Measurements from ENCODE around the gene CAPN5. TPM values are rescaled to one million over a fixed set of nuclear protein-coding genes. Genes with fewer than 3 reads are reported as not detected.

The CAPN5 gene
- total and polyA plus RNA-seq, 2 experiments from 2014 or later, result 18.3 to 22.4 TPM

- H3K79me2 ChIP-seq (ENCODE audit: insufficient read depth), result peaks cover 65% of the 10 kb centered on the region
- 63 to 64% methylated on average over 15 of the region's 15 CpGs for WGBS, 2 experiments (ENCODE audit: low coverage in 1 of 2, low lambda C conversion rate in 2 of 2, missing lambda C conversion rate in 2 of 2)
- H2AFZ ChIP-seq, result peak overlapping the region; percentile 56
- no peaks in the 10 kb centered on the region for H3K9me3 ChIP-seq (ENCODE audit: low read depth)
- in situ Hi-C loops (cut with MboI), result no loop called here
- H3K4me1 ChIP-seq (ENCODE audit: insufficient read depth), result peaks cover 21% of the 10 kb centered on the region
- H3K27me3 ChIP-seq (replicated peaks; ENCODE audit: insufficient read depth), result no peaks in the 10 kb centered on the region
- peak overlapping the region; percentile 38 for H3K27ac ChIP-seq
- 0 out of 2 replicates have a peak, but pooled peaks cover 6% of the 10 kb centered on the region for H3K36me3 ChIP-seq (ENCODE audit: low read depth)
- H3K4me3 ChIP-seq, result no peak overlapping the region
- H3K9ac ChIP-seq, result peak overlapping the region; percentile 62
- TF ChIP-seq EZH2 (IDR thresholded peaks at IDR 0.05; ENCODE audit: insufficient read depth, poor library complexity, severe bottlenecking) (no peak), EZH2phosphoT487 (IDR thresholded peaks at IDR 0.05; ENCODE audit: insufficient read depth, low read depth) (no peak)
- no peaks in the 10 kb centered on the region for H4K20me1 ChIP-seq (ENCODE audit: insufficient read depth)
- no peaks in the 10 kb centered on the region for H3F3A ChIP-seq (ENCODE audit: insufficient read depth)
- peak overlapping the region; percentile 32 for H3K4me2 ChIP-seq (ENCODE audit: unreplicated experiment)
- DNase-seq, result peak; percentile 82
- H3K9me2 ChIP-seq (ENCODE audit: insufficient read depth), result no peaks in the 10 kb centered on the region
Observed at GRCh38 chr11:77082838-77083565, 16.2 kb downstream of the CAPN5 start.

DNA sequence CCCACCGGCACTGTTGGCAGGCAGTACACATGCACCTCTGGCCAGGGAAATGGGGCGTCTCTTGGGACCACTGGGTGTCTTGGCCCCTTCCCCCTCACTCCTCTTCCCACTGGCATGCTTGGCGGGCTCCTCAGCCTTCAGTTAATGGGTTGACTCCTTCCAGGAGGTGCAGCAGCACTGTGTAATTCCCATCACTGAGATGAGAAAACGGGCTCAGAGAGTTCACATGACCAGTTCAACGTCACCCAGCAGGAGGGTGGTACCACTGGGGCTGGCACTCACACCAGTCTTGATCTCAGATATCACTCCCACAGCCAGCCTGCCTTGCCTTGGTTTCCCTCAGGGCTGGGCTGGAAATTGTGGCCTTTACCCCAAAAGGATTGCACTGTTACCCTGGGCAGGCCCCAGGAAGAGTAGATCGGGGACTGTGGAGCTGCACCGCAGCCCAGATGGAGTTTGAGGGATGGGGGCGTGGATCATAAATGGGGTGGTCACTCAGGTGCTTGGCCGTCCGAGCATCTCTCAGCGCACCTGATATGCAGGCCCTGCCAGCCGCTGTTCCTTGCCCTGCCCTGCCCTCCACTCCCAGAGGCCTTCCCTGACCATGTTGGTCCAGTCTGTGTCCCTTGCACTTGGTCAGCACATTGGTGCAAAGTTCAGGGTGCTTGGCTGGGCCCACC is 16.9 kb downstream of the CAPN5 start:
- Histone ChIP-seq H3K36me3 (ENCODE audit: low read depth) (0 out of 2 replicates have a peak, but pooled peaks cover 1% of the 10 kb centered on the region), H3K79me2 (ENCODE audit: insufficient read depth) (peaks cover 58% of the 10 kb centered on the region), H3K27ac (no peak overlapping the region), H3K4me2 (ENCODE audit: unreplicated experiment) (no peak overlapping the region), H4K20me1 (ENCODE audit: insufficient read depth) (no peaks in the 10 kb centered on the region), H2AFZ (no peak overlapping the region), H3K9me3 (ENCODE audit: low read depth) (no peaks in the 10 kb centered on the region), H3K9ac (no peak overlapping the region), H3K4me1 (ENCODE audit: insufficient read depth) (peaks cover 21% of the 10 kb centered on the region), H3F3A (ENCODE audit: insufficient read depth) (no peaks in the 10 kb centered on the region), H3K9me2 (ENCODE audit: insufficient read depth) (no peaks in the 10 kb centered on the region), H3K27me3 (replicated peaks; ENCODE audit: insufficient read depth) (no peaks in the 10 kb centered on the region), H3K4me3 (no peak overlapping the region)
- in situ Hi-C loops (cut with MboI), result no loop called here
- no peak for DNase-seq
- no peak for TF ChIP-seq EZH2phosphoT487 (IDR thresholded peaks at IDR 0.05; ENCODE audit: insufficient read depth, low read depth)
- no peak for TF ChIP-seq EZH2 (IDR thresholded peaks at IDR 0.05; ENCODE audit: insufficient read depth, poor library complexity, severe bottlenecking)
- WGBS, 2 experiments (ENCODE audit: low coverage in 1 of 2, low lambda C conversion rate in 2 of 2, missing lambda C conversion rate in 2 of 2), result 83 to 84% methylated on average over 12 of the region's 12 CpGs

- Histone ChIP-seq H3K27me3 (replicated peaks; ENCODE audit: insufficient read depth) (no peaks in the 10 kb centered on the region), H3K4me2 (ENCODE audit: unreplicated experiment) (no peak overlapping the region), H3K36me3 (ENCODE audit: low read depth) (no peaks in the 10 kb centered on the region), H3K9me3 (ENCODE audit: low read depth) (no peaks in the 10 kb centered on the region), H3K27ac (no peak overlapping the region), H3K4me3 (no peak overlapping the region), H3K79me2 (ENCODE audit: insufficient read depth) (peaks cover 49% of the 10 kb centered on the region), H3K9me2 (ENCODE audit: insufficient read depth) (no peaks in the 10 kb centered on the region), H3K4me1 (ENCODE audit: insufficient read depth) (peaks cover 21% of the 10 kb centered on the region), H4K20me1 (ENCODE audit: insufficient read depth) (no peaks in the 10 kb centered on the region), H3F3A (ENCODE audit: insufficient read depth) (no peaks in the 10 kb centered on the region), H3K9ac (no peak overlapping the region), H2AFZ (no peak overlapping the region)
- WGBS, 2 experiments (ENCODE audit: low coverage in 1 of 2, low lambda C conversion rate in 2 of 2, missing lambda C conversion rate in 2 of 2), result 93 to 94% methylated on average over 24 to 25 of the region's 25 CpGs
- TF ChIP-seq EZH2phosphoT487 (IDR thresholded peaks at IDR 0.05; ENCODE audit: insufficient read depth, low read depth), result no peak
- no peak for TF ChIP-seq EZH2 (IDR thresholded peaks at IDR 0.05; ENCODE audit: insufficient read depth, poor library complexity, severe bottlenecking)
- DNase-seq, result no peak
- in situ Hi-C loops (cut with MboI), result no loop called here
Observed at GRCh38 chr11:77084581-77085191, 17.9 kb downstream of the CAPN5 start.

DNA sequence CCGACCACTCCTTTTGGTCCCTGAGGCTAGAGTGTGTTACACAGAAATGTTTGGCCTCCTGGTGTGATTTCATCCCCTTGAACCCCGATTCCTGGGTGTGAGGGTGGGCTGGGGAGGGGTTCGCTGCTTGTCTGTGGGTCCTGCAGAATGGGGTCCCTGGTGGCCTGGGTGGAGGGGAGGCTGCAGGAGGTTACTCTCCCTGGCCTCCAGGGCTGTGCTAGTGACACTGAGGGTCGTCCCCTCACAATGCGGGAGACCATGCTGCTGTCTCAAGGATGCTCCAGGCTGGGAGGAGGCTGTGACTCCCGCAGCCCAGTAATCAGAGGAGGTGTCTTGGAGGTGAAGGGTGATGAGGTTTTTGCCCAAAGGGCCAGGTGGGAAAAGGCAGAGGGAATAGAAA is 18.9 kb downstream of the CAPN5 start:
- Histone ChIP-seq H3F3A (ENCODE audit: insufficient read depth) (no peaks in the 10 kb centered on the region), H3K4me2 (ENCODE audit: unreplicated experiment) (no peak overlapping the region), H3K27ac (no peak overlapping the region), H3K36me3 (ENCODE audit: low read depth) (no peaks in the 10 kb centered on the region), H3K4me1 (ENCODE audit: insufficient read depth) (peaks cover 17% of the 10 kb centered on the region), H3K9me2 (ENCODE audit: insufficient read depth) (no peaks in the 10 kb centered on the region), H3K79me2 (ENCODE audit: insufficient read depth) (peaks cover 39% of the 10 kb centered on the region), H3K27me3 (replicated peaks; ENCODE audit: insufficient read depth) (no peaks in the 10 kb centered on the region), H3K9ac (no peak overlapping the region), H3K4me3 (no peak overlapping the region), H2AFZ (no peak overlapping the region), H3K9me3 (ENCODE audit: low read depth) (no peaks in the 10 kb centered on the region), H4K20me1 (ENCODE audit: insufficient read depth) (no peaks in the 10 kb centered on the region)
- DNase-seq, result no peak
- 82% methylated on average over 5 to 6 of the region's 6 CpGs for WGBS, 2 experiments (ENCODE audit: low coverage in 1 of 2, low lambda C conversion rate in 2 of 2, missing lambda C conversion rate in 2 of 2)
- TF ChIP-seq EZH2 (IDR thresholded peaks at IDR 0.05; ENCODE audit: insufficient read depth, poor library complexity, severe bottlenecking) (no peak), EZH2phosphoT487 (IDR thresholded peaks at IDR 0.05; ENCODE audit: insufficient read depth, low read depth) (no peak)
- in situ Hi-C loops (cut with MboI), result no loop called here
